ENCODE data around the gene TEX2.
"Not testable (repeated sequence)": the region's sequence is repeated elsewhere in the genome, so short reads cannot be mapped to it uniquely, and the experiment has no call there.

The TEX2 gene

GRCh38 chr17:64209356-64209941 lies 53.6 kb downstream of the TEX2 start:
- no peak for DNase-seq

- not testable (repeated sequence) for DNase-seq
These were observed 54.4 kb downstream of the TEX2 start for GRCh38 chr17:64208656-64209055.

GRCh38 chr17:64205804-64206203 lies 57.3 kb downstream of the TEX2 start:
- DNase-seq: no peak

- DNase-seq: no peak
These were observed 59.4 kb downstream of the TEX2 start for GRCh38 chr17:64203630-64204029.

GRCh38 chr17:64202683-64203344 lies 60.2 kb downstream of the TEX2 start:
- DNase-seq: peak; percentile 55 to 77 (median 72)

- DNase-seq: peak in 3 of 4 experiments; percentile 29 to 48 (median 30)
These were observed 62.7 kb downstream of the TEX2 start for GRCh38 chr17:64200080-64201032.

- no peak for DNase-seq
These were observed 64.5 kb downstream of the TEX2 start for GRCh38 chr17:64198331-64199090.

- peak; percentile 22 to 69 (median 48) for DNase-seq
These were observed 66.5 kb downstream of the TEX2 start for GRCh38 chr17:64196601-64197000.

GRCh38 chr17:64193561-64193960 lies 69.5 kb downstream of the TEX2 start:
- no peak for DNase-seq

- peak in 3 of 4 experiments; percentile 41 to 69 (median 68) for DNase-seq
These were observed 70.5 kb downstream of the TEX2 start for GRCh38 chr17:64192589-64192988.

GRCh38 chr17:64190472-64190871 lies 72.6 kb downstream of the TEX2 start:
- DNase-seq: no peak

GRCh38 chr17:64188088-64188487 lies 75.0 kb downstream of the TEX2 start:
- no peak for DNase-seq

- no peak for DNase-seq
These were observed 75.8 kb downstream of the TEX2 start for GRCh38 chr17:64187093-64187895.

GRCh38 chr17:64186171-64187092 lies 76.6 kb downstream of the TEX2 start:
- DNase-seq: peak in 2 of 4 experiments; percentile 20 to 42

GRCh38 chr17:64185557-64185956 lies 77.5 kb downstream of the TEX2 start:
- DNase-seq: peak; percentile 65 to 82 (median 75)

GRCh38 chr17:64185101-64185500 lies 78.0 kb downstream of the TEX2 start:
- peak in 3 of 4 experiments; percentile 38 to 60 (median 57) for DNase-seq

GRCh38 chr17:64183815-64184214 lies 79.2 kb downstream of the TEX2 start:
- peak; percentile 64 to 86 (median 76) for DNase-seq

- DNase-seq: peak in 1 of 4 experiments; percentile 17
These were observed 80.6 kb downstream of the TEX2 start for GRCh38 chr17:64182325-64183012.
